H1 (cell line): Measurements from ENCODE around the gene SKAP1. TPM values are rescaled to one million over a fixed set of nuclear protein-coding genes. Genes with fewer than 3 reads are reported as not detected.

ENCODE experiments used
- CTCF ChIA-PET: fragments of 300-600 bp; sonication (Branson Sonifier 250); formaldehyde crosslinking; loops from one replicate; lab custom pipeline; 2021; ENCODE audit not compliant: partially characterized antibody; lab: Charles Lee
- POLR2A ChIA-PET: fragments of 300-600 bp; sonication (Branson Sonifier 250); formaldehyde crosslinking; loops from one replicate; lab custom pipeline; 2021; ENCODE audit warnings: inconsistent platforms; ENCODE audit not compliant: partially characterized antibody; lab: Charles Lee
- DNase-seq, 2 experiments: peaks; one replicate each; pipeline versions ENCODE4 v3.0.0 to v3.0.0-alpha.2; 2010 to 2022; ENCODE audit warnings: low spot score in 2 of 2, low read depth in 1 of 2, mixed read lengths in 1 of 2
- FAIRE-seq: peaks from 2 replicates; lab custom pipeline; 2011; peaks lifted over from hg19 to GRCh38; lab: Jason Lieb, UNC
- H2AFZ ChIP-seq: 2 replicates; pipeline ENCODE4 v1.8.1; 2012; ENCODE audit warnings: low read length, inconsistent platforms
- H2AK5ac ChIP-seq: 2 replicates; pipeline ENCODE4 v1.6.1; 2013; ENCODE audit warnings: low read depth, low read length
- H2BK120ac ChIP-seq: replicated peaks from 2 replicates; pipeline ENCODE3; 2013; ENCODE audit warnings: low read depth, low read length, inconsistent platforms
- H2BK12ac ChIP-seq: 2 replicates; pipeline ENCODE4 v1.6.1; 2013; ENCODE audit warnings: low read depth, low read length
- H2BK15ac ChIP-seq: 2 replicates; pipeline ENCODE4 v1.6.1; 2013; ENCODE audit warnings: low read length
- H2BK20ac ChIP-seq: 2 replicates; pipeline ENCODE4 v1.6.1; 2013; ENCODE audit warnings: low read length
- H2BK5ac ChIP-seq: 2 replicates; pipeline ENCODE4 v1.6.1; 2013; ENCODE audit warnings: low read depth, low read length
- H3K14ac ChIP-seq: 2 replicates; pipeline ENCODE4 v1.6.1; 2013; ENCODE audit warnings: inconsistent platforms; ENCODE audit not compliant: insufficient read length
- H3K18ac ChIP-seq: 2 replicates; pipeline ENCODE4 v1.6.1; 2013; ENCODE audit warnings: low read length; ENCODE audit errors: extremely low read depth
- H3K23ac ChIP-seq: 2 replicates; pipeline ENCODE4 v1.6.1; 2013; ENCODE audit warnings: inconsistent platforms; ENCODE audit not compliant: insufficient read length
- H3K23me2 ChIP-seq: 2 replicates; pipeline ENCODE4 v1.6.1; 2013; ENCODE audit warnings: low read depth, low read length
- H3K27ac ChIP-seq: 2 replicates; pipeline ENCODE4 v1.6.1; 2011; ENCODE audit warnings: low read depth, low read length, inconsistent platforms
- H3K27me3 ChIP-seq, 4 experiments: replicated peaks in 1 of 4; 1 replicate in 1 of 4; 2 replicates in 3 of 4; pipeline versions ENCODE4 v1.6.1 to v1.8.1; 2011 to 2013; ENCODE audit warnings: low read length in 3 of 4, mild to moderate bottlenecking in 3 of 4, inconsistent platforms in 2 of 4, mixed read lengths in 2 of 4, moderate library complexity in 1 of 4; ENCODE audit not compliant: control insufficient read depth in 3 of 4, insufficient read depth in 3 of 4; ENCODE audit errors: extremely low read depth in 1 of 4
- H3K36me3 ChIP-seq, 4 experiments: 2 replicates each; pipeline versions ENCODE4 v1.6.1 to v1.8.1; 2011 to 2013; ENCODE audit warnings: mild to moderate bottlenecking in 4 of 4, low read length in 3 of 4, moderate library complexity in 2 of 4, control low read depth in 1 of 4, inconsistent platforms in 1 of 4; ENCODE audit not compliant: insufficient read depth in 4 of 4, control insufficient read depth in 2 of 4
- H3K4ac ChIP-seq: replicated peaks from 2 replicates; pipeline ENCODE3; 2013; ENCODE audit warnings: low read length, low read depth, mixed read lengths, inconsistent platforms; ENCODE audit not compliant: insufficient read length
- H3K4me1 ChIP-seq, 4 experiments: replicated peaks in 1 of 4; 1 replicate in 1 of 4; 2 replicates in 3 of 4; pipeline versions ENCODE4 v1.6.1 to v1.8.1; 2011 to 2013; ENCODE audit warnings: low read length in 3 of 4, inconsistent platforms in 2 of 4, mixed read lengths in 1 of 4; ENCODE audit not compliant: insufficient read depth in 4 of 4, control insufficient read depth in 3 of 4
- H3K4me2 ChIP-seq, 2 experiments: 2 replicates each; pipeline versions ENCODE4 v1.6.1 to v1.8.1; 2011 to 2013; ENCODE audit warnings: low read depth in 2 of 2, low read length in 2 of 2, control low read depth in 1 of 2, inconsistent platforms in 1 of 2, mild to moderate bottlenecking in 1 of 2; ENCODE audit not compliant: insufficient read depth in 1 of 2
- H3K4me3 ChIP-seq, 4 experiments: fragments of 200-600, 300-600 bp in 1 of 4; sonication (generic), shearing (Covaris generic), sonication (Bioruptor Twin) in 1 of 4; 2 replicates each; pipeline versions ENCODE4 v1.5.1 to v1.8.1; 2011 to 2016; ENCODE audit warnings: low read length in 4 of 4, low read depth in 3 of 4, control low read depth in 2 of 4, inconsistent platforms in 2 of 4, mild to moderate bottlenecking in 2 of 4, mixed read lengths in 1 of 4, moderate library complexity in 1 of 4; ENCODE audit not compliant: insufficient read depth in 2 of 4; ENCODE audit errors: extremely low read depth in 1 of 4
- H3K56ac ChIP-seq: replicated peaks from 2 replicates; pipeline ENCODE3; 2013; ENCODE audit warnings: low read depth, mild to moderate bottlenecking, mixed read lengths, low read length, inconsistent platforms; ENCODE audit not compliant: insufficient read length
- H3K79me1 ChIP-seq: 2 replicates; pipeline ENCODE4 v1.6.1; 2013; ENCODE audit warnings: low read depth, low read length, control low read depth
- H3K79me2 ChIP-seq, 2 experiments: 2 replicates each; pipeline versions ENCODE4 v1.6.1 to v1.8.1; 2012 to 2013; ENCODE audit warnings: low read length in 2 of 2, mild to moderate bottlenecking in 2 of 2, inconsistent platforms in 1 of 2; ENCODE audit not compliant: insufficient read depth in 2 of 2, control insufficient read depth in 1 of 2
- H3K9ac ChIP-seq, 4 experiments: replicated peaks in 1 of 4; 1 replicate in 1 of 4; 2 replicates in 3 of 4; pipeline versions ENCODE4 v1.6.1 to v1.8.1; 2011 to 2013; ENCODE audit warnings: low read depth in 3 of 4, low read length in 3 of 4, control low read depth in 2 of 4, mild to moderate bottlenecking in 2 of 4, moderate library complexity in 2 of 4, inconsistent platforms in 1 of 4; ENCODE audit errors: extremely low read depth in 1 of 4
- H3K9me3 ChIP-seq, 2 experiments: 2 replicates each; pipeline versions ENCODE4 v1.6.1 to v1.8.1; 2012 to 2013; ENCODE audit warnings: mild to moderate bottlenecking in 2 of 2, moderate library complexity in 2 of 2, control low read depth in 1 of 2, inconsistent platforms in 1 of 2, low read depth in 1 of 2, low read length in 1 of 2, mixed read lengths in 1 of 2; ENCODE audit not compliant: insufficient read depth in 2 of 2
- H4K20me1 ChIP-seq, 2 experiments: replicated peaks in 1 of 2; 2 replicates each; pipeline versions ENCODE3 to v1.8.1; 2011 to 2013; ENCODE audit warnings: inconsistent platforms in 2 of 2, low read length in 2 of 2, mild to moderate bottlenecking in 1 of 2; ENCODE audit not compliant: insufficient read depth in 2 of 2, control insufficient read depth in 1 of 2
- H4K5ac ChIP-seq: 2 replicates; pipeline ENCODE4 v1.6.1; 2013; ENCODE audit warnings: low read length, low read depth, mixed read lengths, inconsistent platforms; ENCODE audit not compliant: insufficient read length
- H4K8ac ChIP-seq: 2 replicates; pipeline ENCODE4 v1.8.0; 2013; ENCODE audit warnings: mild to moderate bottlenecking, moderate library complexity, low read length, inconsistent platforms; ENCODE audit not compliant: insufficient read depth; ENCODE audit errors: extremely low read depth
- H4K91ac ChIP-seq: replicated peaks from 2 replicates; pipeline ENCODE3; 2013; ENCODE audit warnings: low read length, mixed read lengths, inconsistent platforms; ENCODE audit not compliant: insufficient read length
- ASH2L ChIP-seq: fragments of 200-600, 300-600 bp; sonication (generic); IDR thresholded peaks from one replicate; pipeline ENCODE4 v1.7.1; 2017; ENCODE audit warnings: low read length
- EP300 ChIP-seq, 2 experiments: IDR thresholded peaks; 1 replicate in 1 of 2; 2 replicates in 1 of 2; pipeline ENCODE4 v1.6.1; 2011 to 2012; ENCODE audit warnings: low read depth in 2 of 2, low read length in 2 of 2, mild to moderate bottlenecking in 2 of 2, borderline replicate concordance in 1 of 2, inconsistent platforms in 1 of 2, moderate library complexity in 1 of 2
- JUN ChIP-seq: IDR thresholded peaks from 2 replicates; pipeline ENCODE4 v1.6.1; 2011; ENCODE audit warnings: low read depth, mild to moderate bottlenecking, improper control_type of control experiment, low read length
- POU5F1 ChIP-seq: IDR thresholded peaks from 2 replicates; pipeline ENCODE4 v1.6.1; 2011; ENCODE audit warnings: low read depth, mild to moderate bottlenecking, low read length, moderate library complexity
- SP2 ChIP-seq: IDR thresholded peaks from 2 replicates; pipeline ENCODE4 v1.6.1; 2012; ENCODE audit warnings: mild to moderate bottlenecking, low read length, inconsistent platforms
- WGBS, 2 experiments: shearing (Covaris generic) in 1 of 2; methylation state at CpG; one replicate each; pipeline versions ENCODE4 v1.1.6 to v1.1.7; 2013 to 2015; ENCODE audit warnings: low lambda C conversion rate in 2 of 2, mixed read lengths in 2 of 2, inconsistent platforms in 1 of 2, low coverage in 1 of 2, missing lambda C conversion rate in 1 of 2; ENCODE audit not compliant: insufficient replicate concordance in 2 of 2, insufficient coverage in 1 of 2, insufficient read length in 1 of 2; ENCODE audit errors: extremely low coverage in 1 of 2, missing lambda C conversion rate in 1 of 2; 5-methylcytosine and 5-hydroxymethylcytosine counted together
- polyA plus RNA-seq, 7 experiments: library from polyadenylated mRNA; depleted of rRNA in 3 of 7; stranded (reverse) in 5 of 7; unstranded in 2 of 7; fragments of >200 nt in 5 of 7; fragments of 200-250 nt in 2 of 7; gene quantifications; 1 replicate in 5 of 7; 2 replicates in 1 of 7; 4 replicates in 1 of 7; pipeline versions ENCODE4 v1.2.1 to v1.2.3, GENCODE V29; 2011 to 2013; ENCODE audit warnings: missing spikeins in 2 of 7, mixed read lengths in 2 of 7
- total RNA-seq: library from RNA; stranded (reverse); fragmentation: NEBNext Ultra II Directional; extraction: Animal tissue kit (Norgen Biotek cat#: 25700); gene quantifications from 2 replicates; pipeline ENCODE4 v1.2.1, GENCODE V29; 2021
- TF ChIP-seq, protein P1 (sequence below): IDR thresholded peaks from 2 replicates; pipeline ENCODE4 v1.6.1; 2011; ENCODE audit warnings: low read depth, mild to moderate bottlenecking, low read length; ENCODE audit not compliant: insufficient read depth
- TF ChIP-seq, protein P2 (sequence below), 3 experiments: IDR thresholded peaks; 1 replicate in 2 of 3; 2 replicates in 1 of 3; pipeline versions ENCODE4 v1.5.1 to v1.6.1; 2011; ENCODE audit warnings: low read length in 3 of 3, mild to moderate bottlenecking in 3 of 3, inconsistent platforms in 2 of 3, low read depth in 1 of 3, moderate library complexity in 1 of 3; ENCODE audit not compliant: insufficient read depth in 1 of 3; ENCODE audit errors: control extremely low read depth in 1 of 3

SKAP1 gene
- total and polyA plus RNA-seq, 2 of the 8 experiments (the other 6 are each of a cell fraction or from before 2014, with no cell fraction given), result not detected

DNA sequence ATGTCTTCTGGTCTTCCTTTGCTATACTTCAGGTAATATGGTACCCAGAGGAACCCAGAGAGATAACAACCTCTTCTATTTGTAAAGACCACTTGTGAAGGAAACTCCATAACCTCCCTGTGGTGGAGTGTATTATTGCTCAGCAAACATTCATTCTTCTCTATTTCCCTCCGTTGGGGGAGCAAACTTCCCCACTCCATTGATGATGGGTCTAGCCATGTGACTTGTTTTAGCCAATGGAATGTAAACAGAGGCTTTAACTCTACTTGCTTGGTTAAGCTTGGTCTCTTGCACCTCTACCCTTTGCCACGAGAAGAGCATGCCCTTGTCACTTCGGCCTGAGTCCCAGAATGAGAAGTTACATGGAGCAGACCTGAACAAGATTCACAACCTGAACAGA, 30.0 kb upstream of the SKAP1 start:
- no peak for FAIRE-seq
- 76% methylated on average over 3 of the region's 3 CpGs; no CpG with 5 or more reads in 1 of the 2 experiments for WGBS, 2 experiments

More for the DNA sequence above, 30.0 kb upstream of the SKAP1 start:
- Histone ChIP-seq H2AFZ (no peak overlapping the region), H3K27ac (no peak overlapping the region), H3K23ac (no peak overlapping the region), H2BK12ac (no peak overlapping the region), H4K20me1 (no peaks in the 10 kb centered on the region), H3K4me2 (no peak overlapping the region), H4K91ac (no peak overlapping the region), H2AK5ac (no peak overlapping the region), H2BK20ac (no peak overlapping the region), H2BK15ac (no peak overlapping the region), H3K14ac (no peak overlapping the region), H2BK5ac (no peak overlapping the region), H2BK120ac (no peak overlapping the region), H3K27me3 (peaks cover 4 to 13% (median 11%) of the 10 kb centered on the region in 4 experiments), H3K4ac (no peak overlapping the region), H3K36me3 (no peaks in the 10 kb centered on the region; a peak in 1 of 8 replicates), H3K23me2 (no peaks in the 10 kb centered on the region; the same call in 1 of the 2 replicates), H4K5ac (no peak overlapping the region), H3K18ac (no peak overlapping the region), H3K4me1 (peaks cover 0 to 12% (median 4%) of the 10 kb centered on the region in 4 experiments; a peak in 5 of 7 replicates), H3K79me1 (no peaks in the 10 kb centered on the region), H3K79me2 (no peaks in the 10 kb centered on the region), H3K56ac (no peak overlapping the region), H3K4me3 (no peak overlapping the region), H4K8ac (no peak overlapping the region), H3K9me3 (no peaks in the 10 kb centered on the region), H3K9ac (no peak overlapping the region)
- DNase-seq, result no peak
- ChIA-PET POLR2A (no interaction called here), CTCF (interaction anchor here (0.8 to 1.7 kb wide), 7 partner anchors 12 to 335 kb away, joined by 3 to 5 read pairs (median 3); no protein-coding TSS in a partner anchor)
- TF ChIP-seq JUN (no peak), POU5F1 (no peak), EP300 (IDR thresholded peaks at IDR 0.05; ENCODE audit: borderline replicate concordance in 1 of 2, low read depth in 2 of 2, low read length in 2 of 2) (no peak), ASH2L (no peak), SP2 (no peak)
- TF ChIP-seq, protein P1, sequence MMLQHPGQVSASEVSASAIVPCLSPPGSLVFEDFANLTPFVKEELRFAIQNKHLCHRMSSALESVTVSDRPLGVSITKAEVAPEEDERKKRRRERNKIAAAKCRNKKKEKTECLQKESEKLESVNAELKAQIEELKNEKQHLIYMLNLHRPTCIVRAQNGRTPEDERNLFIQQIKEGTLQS, result no peak
- TF ChIP-seq, protein P2, sequence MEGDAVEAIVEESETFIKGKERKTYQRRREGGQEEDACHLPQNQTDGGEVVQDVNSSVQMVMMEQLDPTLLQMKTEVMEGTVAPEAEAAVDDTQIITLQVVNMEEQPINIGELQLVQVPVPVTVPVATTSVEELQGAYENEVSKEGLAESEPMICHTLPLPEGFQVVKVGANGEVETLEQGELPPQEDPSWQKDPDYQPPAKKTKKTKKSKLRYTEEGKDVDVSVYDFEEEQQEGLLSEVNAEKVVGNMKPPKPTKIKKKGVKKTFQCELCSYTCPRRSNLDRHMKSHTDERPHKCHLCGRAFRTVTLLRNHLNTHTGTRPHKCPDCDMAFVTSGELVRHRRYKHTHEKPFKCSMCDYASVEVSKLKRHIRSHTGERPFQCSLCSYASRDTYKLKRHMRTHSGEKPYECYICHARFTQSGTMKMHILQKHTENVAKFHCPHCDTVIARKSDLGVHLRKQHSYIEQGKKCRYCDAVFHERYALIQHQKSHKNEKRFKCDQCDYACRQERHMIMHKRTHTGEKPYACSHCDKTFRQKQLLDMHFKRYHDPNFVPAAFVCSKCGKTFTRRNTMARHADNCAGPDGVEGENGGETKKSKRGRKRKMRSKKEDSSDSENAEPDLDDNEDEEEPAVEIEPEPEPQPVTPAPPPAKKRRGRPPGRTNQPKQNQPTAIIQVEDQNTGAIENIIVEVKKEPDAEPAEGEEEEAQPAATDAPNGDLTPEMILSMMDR (IDR thresholded peaks at IDR 0.05; ENCODE audit: control extremely low read depth in 1 of 3, insufficient read depth in 1 of 3, low read depth in 1 of 3, low read length in 3 of 3), result no peak
